ENCODE results near the gene SELENOO. TPM values are rescaled to one million over a fixed set of nuclear protein-coding genes. Genes with fewer than 3 reads are reported as not detected.
A peak's percentile ranks its signal among the peaks of the same experiment; 100 is the strongest.

Gene SELENOO
- total RNA-seq, 1 donor = 20.7 TPM

DNA sequence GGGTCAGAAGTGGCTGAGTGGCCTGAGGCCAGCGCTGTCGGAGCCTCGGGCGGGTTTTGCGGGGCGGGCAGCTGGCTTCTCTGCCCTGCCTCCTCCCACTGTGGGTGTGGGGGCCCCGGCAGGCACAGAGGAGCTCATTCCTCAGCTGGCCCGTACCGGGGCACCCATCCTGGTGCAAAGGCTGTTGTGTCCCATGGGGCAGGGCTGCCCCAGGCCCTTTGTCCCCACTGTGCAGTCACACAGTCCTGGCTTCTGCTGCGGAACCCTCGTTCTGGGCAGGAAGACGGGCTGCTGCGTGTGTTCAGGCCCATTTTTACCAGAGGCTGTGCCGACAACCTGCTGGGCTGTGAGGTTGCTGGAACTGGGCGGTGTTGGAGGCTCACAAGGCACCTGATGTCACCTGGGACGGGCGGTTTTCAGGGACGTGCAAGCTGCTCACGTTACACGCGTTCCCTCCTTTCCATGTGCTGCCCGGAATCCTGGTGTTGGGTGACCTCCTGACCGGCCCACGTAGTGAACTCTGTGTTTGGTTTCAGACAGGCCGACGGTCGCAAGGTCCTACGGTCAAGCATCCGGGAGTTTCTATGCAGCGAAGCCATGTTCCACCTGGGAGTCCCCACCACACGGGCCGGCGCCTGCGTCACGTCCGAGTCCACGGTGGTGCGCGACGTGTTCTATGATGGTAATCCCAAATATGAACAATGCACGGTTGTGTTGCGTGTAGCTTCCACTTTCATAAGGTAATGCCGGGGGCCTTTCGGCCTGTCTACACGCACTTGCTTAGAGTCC, 5.2 kb downstream of the SELENOO start:
- no peak for DNase-seq (ENCODE audit: low read depth)
- TF ChIP-seq, protein P1, sequence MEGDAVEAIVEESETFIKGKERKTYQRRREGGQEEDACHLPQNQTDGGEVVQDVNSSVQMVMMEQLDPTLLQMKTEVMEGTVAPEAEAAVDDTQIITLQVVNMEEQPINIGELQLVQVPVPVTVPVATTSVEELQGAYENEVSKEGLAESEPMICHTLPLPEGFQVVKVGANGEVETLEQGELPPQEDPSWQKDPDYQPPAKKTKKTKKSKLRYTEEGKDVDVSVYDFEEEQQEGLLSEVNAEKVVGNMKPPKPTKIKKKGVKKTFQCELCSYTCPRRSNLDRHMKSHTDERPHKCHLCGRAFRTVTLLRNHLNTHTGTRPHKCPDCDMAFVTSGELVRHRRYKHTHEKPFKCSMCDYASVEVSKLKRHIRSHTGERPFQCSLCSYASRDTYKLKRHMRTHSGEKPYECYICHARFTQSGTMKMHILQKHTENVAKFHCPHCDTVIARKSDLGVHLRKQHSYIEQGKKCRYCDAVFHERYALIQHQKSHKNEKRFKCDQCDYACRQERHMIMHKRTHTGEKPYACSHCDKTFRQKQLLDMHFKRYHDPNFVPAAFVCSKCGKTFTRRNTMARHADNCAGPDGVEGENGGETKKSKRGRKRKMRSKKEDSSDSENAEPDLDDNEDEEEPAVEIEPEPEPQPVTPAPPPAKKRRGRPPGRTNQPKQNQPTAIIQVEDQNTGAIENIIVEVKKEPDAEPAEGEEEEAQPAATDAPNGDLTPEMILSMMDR (IDR thresholded peaks at IDR 0.05; ENCODE audit: insufficient read depth, low read depth, low read length) = no peak

DNA sequence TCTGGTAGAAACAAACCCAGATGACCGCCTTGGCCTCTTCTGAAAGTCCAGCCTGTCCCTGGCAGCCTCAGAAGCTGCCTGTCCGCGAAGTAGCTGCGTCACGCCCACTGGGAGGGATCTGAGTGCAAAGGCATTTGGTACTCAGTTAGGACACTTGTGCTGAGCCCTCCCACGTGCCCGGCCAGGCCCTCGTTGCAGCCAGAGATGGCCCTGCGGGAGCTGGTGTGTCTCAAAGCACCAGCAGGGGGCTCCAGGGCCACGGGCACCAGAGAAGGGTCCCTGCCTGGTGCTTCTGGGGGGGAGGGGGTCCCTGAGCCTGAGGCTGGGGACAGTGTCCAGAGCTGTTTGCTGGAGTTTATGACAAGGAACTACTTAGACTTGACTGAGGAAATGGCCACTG, 5.8 kb downstream of the SELENOO start:
- peak; percentile 87 for DNase-seq (ENCODE audit: low read depth)
- TF ChIP-seq, protein P1 (IDR thresholded peaks at IDR 0.05; ENCODE audit: insufficient read depth, low read depth, low read length) = peak; percentile 75
- H3K4me3 ChIP-seq (ENCODE audit: low read depth, low read length) = no peak overlapping the region

More for the DNA sequence above, 5.2 kb downstream of the SELENOO start:
- no peak overlapping the region for H3K4me3 ChIP-seq (ENCODE audit: low read depth, low read length)

DNA sequence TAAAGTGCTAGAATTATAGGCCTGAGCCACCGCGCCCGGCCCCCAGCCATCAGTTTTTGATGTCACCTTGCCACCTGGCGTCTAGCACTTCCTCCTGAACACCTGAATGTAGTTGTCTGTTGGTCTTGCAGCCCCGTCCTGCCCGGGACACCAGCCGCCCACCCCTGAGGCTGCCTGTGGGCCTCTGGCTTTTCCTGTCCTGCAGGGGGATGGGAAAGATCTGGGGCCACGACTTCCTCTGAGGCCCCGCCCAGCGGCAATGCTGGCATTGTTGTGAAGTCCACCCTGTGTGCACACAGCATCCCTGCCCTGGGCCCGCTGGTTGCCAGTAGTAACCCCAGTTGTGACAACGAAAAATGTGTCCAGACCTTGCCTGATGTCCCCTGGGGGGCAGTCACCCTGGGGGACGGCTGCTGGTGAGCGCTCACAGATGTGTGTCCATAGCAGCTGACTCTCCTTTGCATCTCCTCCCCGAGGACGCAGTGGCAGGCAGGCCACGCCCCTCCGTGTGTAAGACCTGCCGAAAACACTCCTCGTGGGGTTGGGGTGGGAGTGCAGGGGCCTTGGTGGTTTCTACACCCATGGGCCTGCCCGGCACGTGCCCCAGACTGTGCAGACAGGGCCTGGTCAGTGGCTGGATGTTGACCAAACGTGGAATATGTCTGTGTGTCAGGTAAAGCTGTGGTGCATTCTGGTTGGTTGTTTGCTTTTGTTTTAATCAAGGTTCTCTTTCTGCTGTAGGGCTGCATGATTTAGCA, 6.8 kb downstream of the SELENOO start:
- TF ChIP-seq, protein P1 (IDR thresholded peaks at IDR 0.05; ENCODE audit: insufficient read depth, low read depth, low read length) = no peak
- no peak for DNase-seq (ENCODE audit: low read depth)
- no peak overlapping the region for H3K4me3 ChIP-seq (ENCODE audit: low read depth, low read length)

DNA sequence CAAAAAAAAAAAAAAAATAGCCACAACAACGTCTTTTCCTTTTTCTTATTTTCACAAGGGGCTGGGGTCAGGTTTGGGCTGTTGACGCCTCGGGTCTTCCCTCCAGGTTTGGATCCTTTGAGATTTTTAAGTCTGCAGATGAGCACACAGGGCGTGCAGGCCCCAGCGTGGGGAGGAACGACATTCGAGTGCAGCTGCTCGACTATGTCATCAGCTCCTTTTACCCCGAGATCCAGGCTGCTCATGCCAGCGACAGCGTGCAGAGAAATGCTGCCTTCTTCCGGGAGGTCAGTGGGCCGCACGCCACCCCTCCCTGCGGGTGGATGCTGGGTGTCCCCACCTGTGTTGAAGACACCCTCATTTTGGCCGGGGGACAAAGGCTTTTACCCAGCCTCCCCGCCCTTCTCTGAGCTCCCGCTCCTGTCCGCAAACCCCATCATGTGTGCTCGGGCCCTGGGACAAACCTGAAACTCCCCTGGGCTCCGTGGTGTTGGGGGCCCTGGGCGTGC, 7.7 kb downstream of the SELENOO start:
- TF ChIP-seq, protein P1 (IDR thresholded peaks at IDR 0.05; ENCODE audit: insufficient read depth, low read depth, low read length) = no peak
- no peak overlapping the region for H3K4me3 ChIP-seq (ENCODE audit: low read depth, low read length)
- DNase-seq (ENCODE audit: low read depth) = no peak

DNA sequence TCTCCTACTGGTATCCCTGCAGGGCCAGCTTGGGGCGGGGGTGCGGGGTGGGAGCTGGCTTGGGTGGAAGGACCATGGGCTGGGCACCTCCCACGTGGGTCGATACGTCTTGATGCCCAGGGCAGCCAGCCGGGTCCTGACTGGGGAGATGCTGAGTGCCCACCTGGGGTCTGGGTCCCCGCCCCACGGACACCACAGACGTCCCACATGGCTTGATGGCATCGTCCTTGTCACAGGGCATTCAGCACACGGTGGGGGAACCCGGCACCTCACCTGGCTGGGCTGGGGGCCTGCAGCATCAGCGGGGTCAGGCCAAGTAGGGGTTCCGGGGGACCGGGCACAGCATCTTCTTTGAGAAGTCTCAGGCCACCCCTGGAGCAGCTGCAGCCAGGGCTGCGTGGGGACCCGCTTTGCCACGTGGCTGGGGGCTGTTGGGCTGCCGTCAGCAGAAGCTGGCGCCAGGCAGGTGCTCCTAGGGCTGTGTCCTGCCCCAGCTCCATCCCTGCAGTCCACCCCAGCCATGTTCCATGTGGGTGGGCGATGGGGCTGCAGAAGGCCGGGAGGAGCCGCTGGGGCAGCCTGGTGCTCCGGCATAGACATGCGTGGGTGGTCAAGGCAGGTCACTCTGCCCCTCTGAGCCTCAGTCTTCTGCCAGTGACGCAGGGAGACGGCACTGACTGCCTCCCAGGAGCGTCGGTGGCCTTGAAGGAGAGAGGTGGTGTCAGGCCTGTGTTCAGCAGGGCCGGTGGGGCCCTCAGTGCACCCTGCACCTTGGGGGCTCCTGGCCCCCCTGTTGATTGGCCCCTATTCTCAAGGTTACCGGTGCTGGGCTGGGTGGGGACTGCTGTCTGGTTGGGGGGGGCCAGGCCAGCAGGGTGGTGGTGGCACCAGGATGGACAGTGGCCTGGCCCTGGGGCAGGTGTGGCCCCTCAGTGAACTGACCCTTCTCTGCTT, 8.4 kb downstream of the SELENOO start:
- TF ChIP-seq, protein P1 (IDR thresholded peaks at IDR 0.05; ENCODE audit: insufficient read depth, low read depth, low read length) = no peak
- no peak for DNase-seq (ENCODE audit: low read depth)
- no peak overlapping the region for H3K4me3 ChIP-seq (ENCODE audit: low read depth, low read length)

DNA sequence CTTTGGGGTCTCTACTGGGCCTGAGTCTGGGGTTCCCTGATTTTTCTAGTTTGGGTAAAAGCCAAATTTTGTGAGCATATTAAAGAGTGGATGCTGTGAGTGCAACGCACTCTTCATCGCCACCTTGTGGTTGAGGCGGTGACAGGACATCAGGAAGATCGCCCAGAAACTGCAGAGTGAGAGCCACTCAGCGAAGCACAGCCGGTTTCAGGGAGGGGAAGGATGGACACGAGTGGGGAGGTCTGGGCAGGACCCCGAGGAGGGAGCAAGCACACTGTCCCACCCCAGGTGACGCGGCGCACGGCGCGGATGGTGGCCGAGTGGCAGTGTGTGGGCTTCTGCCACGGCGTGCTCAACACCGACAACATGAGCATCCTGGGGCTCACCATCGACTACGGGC, 9.1 kb downstream of the SELENOO start:
- DNase-seq (ENCODE audit: low read depth) = peak; percentile 67
- TF ChIP-seq, protein P1 (IDR thresholded peaks at IDR 0.05; ENCODE audit: insufficient read depth, low read depth, low read length) = peak; percentile 88

More for the DNA sequence above, 9.1 kb downstream of the SELENOO start:
- H3K4me3 ChIP-seq (ENCODE audit: low read depth, low read length) = no peak overlapping the region
